ENCODE results near the gene MAGEB16.

DNA sequence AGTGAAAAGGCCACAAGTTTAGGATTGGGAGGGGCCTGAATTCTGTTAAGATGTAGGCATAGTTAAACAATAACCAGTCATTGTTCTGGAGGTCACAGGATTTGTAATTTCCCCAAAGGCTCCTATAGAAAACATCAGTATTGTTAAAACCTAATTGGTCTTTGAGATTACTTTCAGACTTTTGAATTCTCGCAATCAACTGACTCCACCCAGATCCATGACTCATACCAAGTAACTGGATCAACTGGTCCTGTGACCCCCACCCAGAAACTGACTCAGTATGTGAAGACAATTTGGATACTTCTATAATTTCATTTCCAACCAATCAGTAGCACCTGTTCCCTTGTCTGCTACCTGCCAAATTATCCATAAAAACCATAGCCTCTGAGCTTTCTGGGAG, 28.4 kb downstream of the MAGEB16 start:
- TF ChIP-seq NFIC (IDR thresholded peaks at IDR 0.05) (no peak), EP300 (IDR thresholded peaks at IDR 0.05; ENCODE audit: borderline replicate concordance) (no peak), CREB1 (IDR thresholded peaks at IDR 0.05; ENCODE audit: low read depth) (no peak), TAF1 (IDR thresholded peaks at IDR 0.05; ENCODE audit: low read depth) (no peak), TEAD4 (IDR thresholded peaks at IDR 0.05) (no peak), CEBPB (IDR thresholded peaks at IDR 0.05) (no peak), TCF12 (IDR thresholded peaks at IDR 0.05; ENCODE audit: low read depth) (no peak)
- TF ChIP-seq, protein P1, sequence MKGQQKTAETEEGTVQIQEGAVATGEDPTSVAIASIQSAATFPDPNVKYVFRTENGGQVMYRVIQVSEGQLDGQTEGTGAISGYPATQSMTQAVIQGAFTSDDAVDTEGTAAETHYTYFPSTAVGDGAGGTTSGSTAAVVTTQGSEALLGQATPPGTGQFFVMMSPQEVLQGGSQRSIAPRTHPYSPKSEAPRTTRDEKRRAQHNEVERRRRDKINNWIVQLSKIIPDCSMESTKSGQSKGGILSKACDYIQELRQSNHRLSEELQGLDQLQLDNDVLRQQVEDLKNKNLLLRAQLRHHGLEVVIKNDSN (IDR thresholded peaks at IDR 0.05): no peak
- TF ChIP-seq, protein P2, sequence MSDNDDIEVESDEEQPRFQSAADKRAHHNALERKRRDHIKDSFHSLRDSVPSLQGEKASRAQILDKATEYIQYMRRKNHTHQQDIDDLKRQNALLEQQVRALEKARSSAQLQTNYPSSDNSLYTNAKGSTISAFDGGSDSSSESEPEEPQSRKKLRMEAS (IDR thresholded peaks at IDR 0.05): no peak

Measured in Ishikawa (cell line).